Hepatic stellate cell (primary cell): Measurements from ENCODE around the gene TSHZ1.

Experiments
- DNase-seq: peaks from one replicate; pipeline ENCODE4 v3.0.0; 2011; ENCODE audit warnings: low spot score

TSHZ1 gene

GRCh38 chr18:75208155-75208835 lies 2.3 kb upstream of the TSHZ1 start:
- peak; percentile 65 for DNase-seq

- no peak for DNase-seq
These were observed 1.8 kb upstream of the TSHZ1 start for GRCh38 chr18:75208836-75209128.

- peak; percentile 89 for DNase-seq
These were observed 1.3 kb upstream of the TSHZ1 start, which contains the start of gene PTGR3 for GRCh38 chr18:75209129-75209950. TSS of gene PTGR3 (minus strand) at chr18:75209139. CDS start at chr18:75209058, 81 bp downstream.

DNA sequence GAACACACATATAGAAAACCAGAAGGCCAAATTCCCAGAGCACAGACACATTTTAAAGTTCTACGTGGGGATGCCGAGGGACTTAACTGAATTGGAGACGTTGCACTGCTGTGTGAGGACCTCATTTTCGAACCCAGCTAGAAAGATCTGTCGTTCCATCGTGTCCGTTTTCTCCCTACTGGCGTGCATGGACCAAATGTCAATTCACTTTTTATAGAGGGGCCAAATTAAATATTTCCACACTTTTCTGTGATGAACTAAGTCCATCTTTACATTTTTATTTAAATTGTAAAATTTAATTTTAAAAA lies 692 bp upstream of the TSHZ1 start:
- DNase-seq = no peak

DNA sequence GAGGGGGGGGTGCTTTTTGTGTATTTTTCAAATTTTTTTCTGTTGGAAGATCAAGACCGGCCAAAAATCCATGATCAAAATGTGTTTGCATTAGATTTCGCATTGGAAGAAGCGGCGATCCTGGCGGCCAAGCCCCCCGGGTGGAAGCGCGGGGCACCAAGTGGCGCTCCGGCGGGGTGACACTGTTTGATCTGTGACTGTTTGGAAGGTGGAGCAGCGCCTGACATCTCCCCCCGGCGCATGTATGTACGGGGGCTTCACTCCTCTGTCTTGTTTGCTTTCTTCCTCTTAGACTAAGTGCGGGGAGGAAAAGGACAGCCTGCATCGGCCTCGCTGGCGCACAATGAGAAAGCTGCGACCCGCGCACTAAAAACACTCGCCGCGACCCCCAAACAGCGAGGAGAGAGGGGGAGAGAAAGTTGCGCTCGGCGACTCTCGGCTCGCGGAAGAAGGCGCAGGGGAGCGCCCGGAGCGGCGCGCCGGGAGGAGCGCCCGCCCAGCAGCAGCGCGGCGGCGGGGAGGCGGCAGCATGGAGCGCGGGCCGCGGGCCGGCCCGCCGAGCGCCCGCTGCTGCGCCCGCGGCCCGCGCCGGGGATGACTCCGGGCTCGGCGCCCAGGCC lies 515 bp downstream of the TSHZ1 start:
- peak; percentile 45 for DNase-seq

GRCh38 chr18:75211626-75211952 lies 992 bp downstream of the TSHZ1 start:
- DNase-seq = peak; percentile 19

GRCh38 chr18:75211953-75212750 lies 1.6 kb downstream of the TSHZ1 start:
- peak; percentile 22 for DNase-seq

DNA sequence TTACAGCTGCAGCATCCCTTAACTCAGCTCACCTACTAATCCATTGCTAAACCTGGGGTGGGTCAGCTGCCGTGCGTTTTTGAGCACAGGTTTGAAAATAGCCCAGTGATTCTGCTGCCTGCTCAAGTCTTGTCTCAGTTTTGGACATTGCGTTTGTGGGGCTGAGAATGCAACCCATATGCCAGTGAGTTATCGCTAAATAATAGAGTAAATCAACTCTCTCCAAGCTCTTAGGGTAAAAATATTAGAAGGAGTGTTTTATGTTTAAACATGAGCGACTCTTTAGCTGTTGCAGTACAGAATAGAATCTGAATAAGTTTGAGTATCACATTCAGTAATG lies 2.1 kb downstream of the TSHZ1 start:
- no peak for DNase-seq

DNA sequence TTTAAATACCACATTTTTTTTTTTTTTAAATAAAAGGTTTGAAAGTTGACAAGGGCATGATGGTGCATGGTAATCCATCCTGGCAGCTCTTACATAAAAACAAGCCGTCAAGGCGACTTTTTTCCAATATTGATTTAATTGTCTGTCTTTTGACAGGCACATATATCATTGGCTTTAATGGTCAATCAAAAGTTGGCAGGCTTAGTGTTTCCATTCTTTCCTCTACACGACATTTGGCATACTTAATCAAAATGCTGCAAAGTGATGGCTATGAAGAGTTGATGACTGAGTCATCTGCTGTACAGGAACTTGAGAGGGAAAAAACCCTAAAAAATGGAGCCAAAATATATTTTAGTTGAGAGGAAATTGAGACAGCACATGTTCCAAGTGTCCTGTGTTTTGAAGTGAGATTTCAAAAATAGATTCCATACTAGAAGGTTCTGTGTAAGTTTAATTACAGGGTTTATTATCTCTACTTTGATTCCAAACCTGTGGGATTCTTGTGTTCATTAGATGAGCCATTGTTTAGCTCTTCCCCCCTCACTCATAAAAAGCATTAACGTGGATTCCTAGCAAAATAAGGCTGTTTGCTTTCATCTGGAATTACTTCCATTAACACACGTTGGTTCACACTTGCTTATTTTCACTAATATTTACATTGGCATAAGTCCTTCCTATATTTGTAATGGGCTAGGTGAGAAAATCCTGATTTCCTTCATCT lies 3.2 kb downstream of the TSHZ1 start:
- DNase-seq = no peak

DNA sequence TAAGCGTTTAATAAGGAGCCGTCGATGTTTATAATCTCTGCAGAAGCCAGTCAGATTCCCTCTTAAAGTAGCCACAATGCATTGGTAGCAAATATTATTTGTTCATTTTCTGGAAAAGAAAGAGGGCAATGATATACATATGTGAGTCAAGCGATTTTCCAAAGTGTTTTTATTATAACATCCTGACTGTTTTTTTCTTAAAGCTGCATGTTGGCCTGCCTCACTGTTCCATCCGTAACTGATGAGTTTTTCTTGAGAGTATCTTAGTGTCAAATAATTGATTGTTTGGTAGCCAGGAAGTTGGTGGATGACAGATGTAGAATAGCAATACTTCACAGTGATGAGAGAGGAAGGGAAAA lies 3.7 kb downstream of the TSHZ1 start:
- DNase-seq = no peak

GRCh38 chr18:75214766-75215510 lies 4.3 kb downstream of the TSHZ1 start:
- DNase-seq = no peak

- DNase-seq = no peak
These were observed 5.1 kb downstream of the TSHZ1 start for GRCh38 chr18:75215663-75216062.

DNA sequence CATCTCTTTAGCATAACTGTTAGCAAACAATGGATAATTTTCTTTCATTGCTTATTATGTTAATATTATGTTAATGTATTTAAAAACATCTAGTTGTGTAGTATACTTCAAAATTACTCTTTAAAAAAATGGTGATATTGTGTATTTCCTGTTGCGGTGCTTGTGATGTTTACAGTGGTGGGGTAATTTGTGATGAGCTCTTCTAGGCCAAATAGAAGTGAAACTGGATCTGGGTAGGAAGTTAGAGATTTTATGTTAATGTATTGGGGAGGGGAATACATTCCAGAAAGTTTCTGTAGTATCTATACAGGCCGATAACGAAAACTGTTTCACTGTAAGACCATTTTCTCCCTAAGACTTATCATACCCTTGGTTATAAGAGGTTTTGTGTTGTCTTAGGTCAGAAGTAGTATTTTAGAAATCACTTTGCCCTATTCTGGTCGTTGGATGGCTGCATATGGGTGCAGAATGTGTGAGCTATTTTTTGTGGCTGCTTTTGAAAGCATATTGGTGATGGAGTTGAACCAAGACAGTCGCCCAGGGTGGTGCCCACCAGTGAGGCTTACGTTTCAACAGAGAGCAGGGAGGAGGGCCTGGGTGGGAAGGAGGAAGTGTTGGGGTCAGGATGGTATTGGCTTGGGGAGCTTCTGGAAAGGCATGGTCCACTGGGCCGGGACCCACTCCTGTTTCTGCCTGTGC lies 5.8 kb downstream of the TSHZ1 start:
- no peak for DNase-seq

- DNase-seq = no peak
These were observed 6.5 kb downstream of the TSHZ1 start for GRCh38 chr18:75216911-75217689.

DNA sequence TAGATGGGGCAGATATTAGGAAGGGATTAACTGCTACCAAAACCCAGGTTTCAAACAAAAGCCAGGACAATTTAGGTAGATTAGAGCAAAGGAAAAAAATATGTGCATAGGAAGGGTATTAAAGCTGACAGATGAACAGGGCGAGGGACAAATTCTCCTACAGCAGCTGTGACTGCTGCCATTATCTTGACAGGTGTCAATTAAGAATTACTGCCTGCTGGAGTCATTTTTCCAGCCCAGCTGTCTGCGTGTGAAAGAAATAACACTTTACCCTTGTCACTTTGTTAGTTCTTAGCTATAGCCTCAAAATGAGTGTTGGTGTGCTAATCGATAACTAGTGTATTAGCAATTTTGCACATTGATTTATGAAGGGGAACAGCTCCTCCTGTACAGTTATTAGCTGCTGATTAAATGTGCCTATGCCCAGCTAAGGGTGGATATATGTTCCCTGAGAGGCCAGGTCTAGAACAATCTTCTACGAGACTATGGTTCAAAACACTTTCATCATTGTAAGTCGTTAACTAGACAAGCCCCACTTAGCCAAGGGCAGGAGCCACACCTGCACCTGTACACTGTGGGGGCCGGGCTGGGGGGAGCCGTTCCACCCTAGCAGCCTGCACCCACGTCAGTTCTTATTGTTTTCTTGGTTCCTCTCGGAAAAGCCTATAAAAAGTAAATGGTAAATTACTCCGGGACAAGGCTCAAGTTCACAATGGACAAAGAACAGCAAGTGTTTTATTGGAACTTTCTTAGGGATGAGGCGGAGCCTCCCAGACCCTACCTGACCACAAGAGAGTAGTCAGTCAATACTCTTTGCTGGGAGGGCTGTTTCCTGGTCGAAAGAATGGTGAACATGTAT lies 7.7 kb downstream of the TSHZ1 start:
- no peak for DNase-seq

DNA sequence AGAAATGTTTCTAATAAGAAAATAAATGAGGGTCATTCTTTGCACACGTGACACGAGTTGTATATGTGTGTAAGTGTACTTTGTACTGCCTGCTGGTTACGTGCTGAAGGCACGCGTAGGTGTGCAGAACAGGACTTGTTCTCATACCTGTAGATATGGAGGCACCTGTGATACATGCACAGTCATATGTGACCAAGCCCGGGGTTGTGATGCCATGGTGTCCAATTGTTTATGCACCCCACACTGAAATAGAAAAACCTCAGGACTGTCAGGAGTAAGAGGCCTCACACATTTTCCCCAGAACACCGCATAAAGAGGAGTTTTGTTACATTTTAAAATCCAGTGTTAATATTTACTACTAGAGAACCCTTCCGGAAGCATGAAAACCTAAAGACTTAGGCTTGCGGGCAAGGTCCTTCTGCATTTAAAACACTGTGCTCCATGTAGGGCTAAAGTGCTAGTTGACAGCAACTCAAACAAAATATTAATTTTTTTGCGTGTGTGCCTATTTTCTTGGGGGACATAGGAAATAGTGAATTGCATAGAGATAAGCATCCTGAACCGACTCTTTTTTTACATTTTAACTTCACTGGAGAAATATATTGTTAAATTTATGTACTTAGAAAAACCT lies 9.3 kb downstream of the TSHZ1 start:
- DNase-seq = no peak

DNA sequence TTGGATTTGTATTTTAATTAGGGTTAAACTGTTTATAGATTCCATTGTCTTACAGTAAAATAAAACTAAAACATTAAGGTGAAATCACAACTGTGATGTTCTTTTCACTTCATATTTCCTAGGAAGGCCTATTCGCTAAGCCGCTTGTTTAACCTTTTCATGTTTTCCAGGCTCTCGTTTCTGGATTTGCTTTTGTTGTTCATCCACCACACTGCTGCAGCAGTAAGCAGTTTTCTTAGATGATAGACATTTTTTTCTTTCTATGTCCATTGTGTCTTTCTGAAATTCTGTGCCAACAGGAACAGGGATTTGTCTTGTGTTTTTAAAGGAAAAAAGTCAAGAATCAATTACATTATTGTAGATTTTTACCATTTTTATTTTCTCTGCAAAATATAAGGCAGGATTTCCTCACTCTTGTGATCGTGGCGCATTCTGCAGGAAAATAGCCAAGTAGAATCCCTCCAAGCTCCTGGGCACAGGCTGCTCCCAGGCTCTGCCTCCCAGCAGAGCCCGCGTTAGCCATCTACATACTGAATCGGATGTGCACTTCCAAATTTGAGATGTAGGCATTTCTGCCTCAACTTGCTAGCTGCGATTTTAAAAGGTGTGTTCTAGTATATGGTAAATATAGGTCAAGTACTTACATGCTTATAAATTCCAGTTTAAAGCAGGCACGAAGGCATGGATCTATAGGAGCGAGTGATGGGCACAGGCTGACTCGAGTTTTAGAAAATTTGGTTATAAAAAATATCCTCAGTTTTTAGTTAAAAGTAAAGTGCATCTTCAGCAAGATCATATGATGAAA lies 10.2 kb downstream of the TSHZ1 start:
- no peak for DNase-seq

- DNase-seq = no peak
These were observed 10.8 kb downstream of the TSHZ1 start for GRCh38 chr18:75221397-75221796.
